GM12874 (cell line): Measurements from ENCODE around the gene SAFB.

Experiments used
- TF ChIP-seq, protein P1 (sequence below): IDR thresholded peaks from 2 replicates; pipeline ENCODE4 v1.5.1; 2011; ENCODE audit warnings: low read depth, mild to moderate bottlenecking, control low read depth, low read length, moderate library complexity; ENCODE audit not compliant: insufficient read depth

SAFB gene

DNA sequence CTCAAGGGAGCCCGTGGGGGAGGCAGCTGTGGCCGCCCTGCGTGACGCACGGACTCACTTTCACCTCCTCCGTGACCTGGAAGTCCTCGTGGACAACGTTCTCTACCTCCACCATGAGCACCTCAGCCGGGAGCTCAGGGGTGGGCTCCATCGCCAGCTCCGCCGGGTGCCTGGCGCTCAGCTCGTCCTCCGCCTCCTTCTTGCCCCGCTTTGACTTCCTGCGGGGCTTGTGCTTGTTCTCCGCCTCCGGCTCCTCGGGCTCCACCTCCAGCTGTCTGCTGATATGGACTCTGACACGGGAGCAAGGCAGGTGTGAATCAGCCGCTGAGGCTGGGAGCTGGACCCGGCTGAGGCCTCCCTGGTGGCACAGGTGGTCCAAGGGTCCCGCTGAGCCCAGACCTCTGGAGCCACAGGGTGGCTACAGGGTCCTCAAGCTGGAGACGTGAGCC lies 88.9 kb downstream of the SAFB start:
- TF ChIP-seq, protein P1, sequence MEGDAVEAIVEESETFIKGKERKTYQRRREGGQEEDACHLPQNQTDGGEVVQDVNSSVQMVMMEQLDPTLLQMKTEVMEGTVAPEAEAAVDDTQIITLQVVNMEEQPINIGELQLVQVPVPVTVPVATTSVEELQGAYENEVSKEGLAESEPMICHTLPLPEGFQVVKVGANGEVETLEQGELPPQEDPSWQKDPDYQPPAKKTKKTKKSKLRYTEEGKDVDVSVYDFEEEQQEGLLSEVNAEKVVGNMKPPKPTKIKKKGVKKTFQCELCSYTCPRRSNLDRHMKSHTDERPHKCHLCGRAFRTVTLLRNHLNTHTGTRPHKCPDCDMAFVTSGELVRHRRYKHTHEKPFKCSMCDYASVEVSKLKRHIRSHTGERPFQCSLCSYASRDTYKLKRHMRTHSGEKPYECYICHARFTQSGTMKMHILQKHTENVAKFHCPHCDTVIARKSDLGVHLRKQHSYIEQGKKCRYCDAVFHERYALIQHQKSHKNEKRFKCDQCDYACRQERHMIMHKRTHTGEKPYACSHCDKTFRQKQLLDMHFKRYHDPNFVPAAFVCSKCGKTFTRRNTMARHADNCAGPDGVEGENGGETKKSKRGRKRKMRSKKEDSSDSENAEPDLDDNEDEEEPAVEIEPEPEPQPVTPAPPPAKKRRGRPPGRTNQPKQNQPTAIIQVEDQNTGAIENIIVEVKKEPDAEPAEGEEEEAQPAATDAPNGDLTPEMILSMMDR: no peak

DNA sequence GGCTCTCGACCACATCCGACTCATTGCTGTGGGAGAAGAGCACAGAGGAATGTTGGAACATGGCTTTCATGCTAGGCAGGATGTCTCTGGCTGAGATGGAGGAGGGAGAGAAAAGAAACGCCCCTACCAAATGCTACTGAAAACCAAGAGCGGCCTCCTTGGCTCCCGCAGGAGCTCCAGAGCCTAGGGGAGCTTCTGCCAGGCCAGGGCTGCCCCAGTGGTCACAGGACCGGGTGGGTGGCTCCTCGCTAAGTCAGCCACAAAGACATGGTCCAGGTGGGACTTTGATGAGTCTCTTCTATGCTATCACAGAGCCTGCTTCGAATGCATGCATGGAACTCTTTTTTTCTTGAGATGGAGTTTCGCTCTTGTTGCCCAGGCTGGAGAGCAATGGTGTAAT lies 90.3 kb downstream of the SAFB start:
- TF ChIP-seq, protein P1: no peak

DNA sequence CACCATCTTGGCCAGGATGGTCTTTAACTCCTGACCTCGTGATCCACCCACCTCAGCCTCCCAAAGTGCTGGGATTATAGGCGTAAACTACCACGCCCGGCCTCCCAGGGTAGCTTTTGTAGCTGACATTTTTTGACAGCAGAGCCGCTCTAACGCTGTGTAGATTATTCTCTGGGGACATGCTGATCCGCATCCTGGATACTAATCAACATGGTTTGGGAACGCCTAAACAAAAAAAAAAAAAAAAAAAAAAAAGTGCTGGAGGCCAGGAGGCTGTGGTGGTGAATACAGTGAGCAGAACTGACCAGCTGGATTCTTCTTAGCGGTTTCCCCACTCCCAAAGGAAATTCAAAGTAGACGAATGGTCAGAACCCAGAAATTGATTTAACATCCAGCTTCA lies 91.9 kb downstream of the SAFB start:
- TF ChIP-seq, protein P1: no peak

DNA sequence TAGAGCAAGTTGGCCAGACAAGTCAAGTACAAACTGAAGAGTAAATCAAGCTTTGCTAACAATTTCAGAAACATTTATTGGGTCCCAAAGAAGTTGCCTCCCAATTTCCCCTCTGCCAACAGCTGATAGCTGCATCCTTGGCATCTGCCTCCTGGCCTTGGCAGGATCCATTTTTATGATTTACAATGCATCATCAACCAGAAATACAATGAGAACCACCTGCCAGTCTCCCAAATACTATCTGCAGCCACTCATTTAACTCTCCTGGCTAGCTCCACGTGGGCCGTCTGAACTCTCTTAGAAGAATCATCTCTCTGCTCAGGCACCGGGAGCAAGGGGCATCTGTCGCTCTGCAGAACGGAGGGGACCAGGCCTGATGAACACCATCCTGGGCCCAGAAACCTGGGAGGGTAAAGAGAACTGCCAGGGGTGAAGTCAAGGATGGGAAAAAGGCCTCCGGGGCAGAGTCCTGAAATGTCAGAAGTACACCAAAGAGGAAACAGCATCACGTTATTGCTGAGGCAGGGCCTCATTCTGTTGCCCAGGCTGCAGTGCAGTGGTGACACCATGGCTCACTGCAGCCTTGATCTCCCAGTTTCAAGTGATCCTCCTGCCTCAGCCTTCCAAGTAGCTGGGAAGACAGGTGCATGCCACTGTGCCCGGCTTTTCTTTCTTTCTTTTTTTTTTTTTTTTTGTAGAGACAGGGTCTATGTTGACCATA lies 94.5 kb downstream of the SAFB start:
- TF ChIP-seq, protein P1: no peak
